NCI-H2107 treated with DMSO at 0.1 percent for 48 hours (cell line): ENCODE measurements around the gene VENTX.

Experiments
- DNase-seq: peaks from one replicate; lab custom pipeline; 2025; ENCODE audit not compliant: unreplicated experiment; lab: John Stamatoyannopoulos, UW

Gene VENTX

GRCh38 chr10:133201948-133202725 is 35.5 kb upstream of the VENTX start:
- DNase-seq, result no peak

DNA sequence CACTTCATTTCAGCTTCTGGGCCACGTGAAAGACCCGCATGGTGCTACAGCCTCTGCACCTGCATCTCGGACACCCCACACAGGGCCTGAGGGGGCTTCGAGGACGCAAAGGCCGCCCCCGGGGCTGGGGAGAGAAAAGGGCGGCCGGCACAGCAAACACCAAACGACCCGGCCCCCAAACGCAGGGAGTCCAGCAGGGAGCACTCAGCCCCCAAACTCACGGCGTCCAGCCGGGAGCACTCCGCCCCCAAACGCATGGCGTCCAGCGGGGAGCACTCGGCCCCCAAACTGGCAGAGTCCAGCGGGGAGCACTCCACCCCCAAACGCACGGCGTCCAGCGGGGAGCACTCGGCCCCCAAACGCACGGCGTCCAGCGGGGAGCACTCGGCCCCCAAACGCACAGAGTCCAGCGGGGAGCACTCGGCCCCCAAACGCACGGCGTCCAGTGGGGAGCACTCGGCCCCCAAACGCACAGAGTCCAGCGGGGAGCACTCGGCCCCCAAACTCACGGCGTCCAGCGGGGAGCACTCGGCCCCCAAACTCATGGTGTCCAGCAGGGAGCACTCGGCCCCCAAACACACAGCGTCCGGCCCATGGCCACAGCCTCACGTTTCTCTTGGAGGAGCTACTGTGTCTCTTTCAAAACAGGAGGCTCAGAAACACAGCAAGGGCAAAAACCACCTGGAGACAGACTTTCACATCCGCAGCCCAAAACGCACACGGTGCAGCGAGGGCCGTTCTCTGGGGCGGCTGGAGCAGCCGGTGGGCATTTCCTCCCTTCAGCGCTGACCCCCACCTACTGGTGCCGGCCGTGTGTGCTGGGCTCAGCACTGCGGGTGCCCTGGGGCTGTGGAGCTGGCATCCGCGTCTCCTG is 34.6 kb upstream of the VENTX start:
- DNase-seq, result no peak

DNA sequence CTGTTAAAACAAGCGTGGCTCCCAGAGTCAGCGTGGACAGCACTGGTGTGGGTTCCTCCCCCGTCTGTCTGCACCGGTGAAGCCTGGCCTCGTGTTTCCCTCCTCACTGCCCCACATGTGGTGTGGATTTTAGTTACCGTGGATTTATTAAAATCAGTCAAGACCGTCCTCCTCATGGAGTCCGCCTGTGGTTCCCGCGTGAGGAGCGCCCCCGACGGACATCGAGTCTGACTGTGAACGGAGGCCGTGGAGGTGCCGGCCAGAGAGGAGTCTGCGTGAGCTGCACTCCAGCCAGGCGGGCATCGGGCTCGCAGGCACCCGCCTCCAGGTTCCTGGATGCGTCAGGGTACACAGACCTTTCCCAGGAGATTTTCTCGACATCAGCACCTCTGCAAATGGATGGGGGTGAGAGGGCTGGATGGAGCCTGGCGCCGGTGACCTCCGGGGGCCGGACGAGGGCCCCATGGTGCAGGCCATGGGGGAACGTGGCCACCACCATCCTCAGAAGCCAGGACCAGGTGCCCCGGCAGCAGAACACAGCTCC is 33.9 kb upstream of the VENTX start:
- DNase-seq, result no peak

DNA sequence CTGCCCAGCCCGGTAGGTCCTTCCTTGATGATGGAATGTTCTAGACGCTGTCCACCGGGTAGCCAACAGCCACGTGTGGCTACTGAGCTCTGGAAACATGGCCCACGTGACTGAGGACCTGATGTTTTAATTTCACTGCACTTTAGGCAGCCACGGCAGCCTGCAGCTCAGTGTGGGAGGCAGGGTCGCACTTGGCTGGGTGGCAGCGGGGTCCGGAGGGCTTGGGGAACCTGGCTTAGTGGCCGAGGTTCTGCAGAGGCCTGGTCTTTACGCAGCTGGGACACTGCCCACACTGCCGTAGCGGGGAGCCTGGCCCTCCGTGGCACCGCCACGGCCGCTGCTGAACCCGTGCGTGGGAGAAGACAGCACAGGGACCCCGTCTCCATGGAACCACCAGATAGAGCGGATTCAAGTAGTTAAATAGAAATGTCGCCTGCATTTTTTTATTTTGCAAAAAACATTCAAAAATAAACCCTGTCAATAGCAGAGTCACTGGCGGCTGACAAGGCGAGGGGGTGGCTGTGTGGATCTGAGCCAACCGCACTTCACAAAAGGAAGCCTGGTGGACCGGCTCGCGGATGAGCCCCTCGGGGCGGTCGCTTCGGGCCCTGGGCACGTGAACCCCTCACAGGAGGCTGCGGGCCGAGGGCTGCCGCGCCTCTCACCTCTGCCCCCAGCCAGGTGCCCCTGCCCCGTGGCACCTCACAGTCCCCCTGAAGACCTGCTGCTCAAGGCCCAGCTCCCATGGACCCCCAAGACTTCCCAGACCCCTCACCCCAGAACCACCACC is 33.2 kb upstream of the VENTX start:
- DNase-seq, result no peak

GRCh38 chr10:133205146-133205545 is 32.5 kb upstream of the VENTX start:
- DNase-seq, result no peak

DNA sequence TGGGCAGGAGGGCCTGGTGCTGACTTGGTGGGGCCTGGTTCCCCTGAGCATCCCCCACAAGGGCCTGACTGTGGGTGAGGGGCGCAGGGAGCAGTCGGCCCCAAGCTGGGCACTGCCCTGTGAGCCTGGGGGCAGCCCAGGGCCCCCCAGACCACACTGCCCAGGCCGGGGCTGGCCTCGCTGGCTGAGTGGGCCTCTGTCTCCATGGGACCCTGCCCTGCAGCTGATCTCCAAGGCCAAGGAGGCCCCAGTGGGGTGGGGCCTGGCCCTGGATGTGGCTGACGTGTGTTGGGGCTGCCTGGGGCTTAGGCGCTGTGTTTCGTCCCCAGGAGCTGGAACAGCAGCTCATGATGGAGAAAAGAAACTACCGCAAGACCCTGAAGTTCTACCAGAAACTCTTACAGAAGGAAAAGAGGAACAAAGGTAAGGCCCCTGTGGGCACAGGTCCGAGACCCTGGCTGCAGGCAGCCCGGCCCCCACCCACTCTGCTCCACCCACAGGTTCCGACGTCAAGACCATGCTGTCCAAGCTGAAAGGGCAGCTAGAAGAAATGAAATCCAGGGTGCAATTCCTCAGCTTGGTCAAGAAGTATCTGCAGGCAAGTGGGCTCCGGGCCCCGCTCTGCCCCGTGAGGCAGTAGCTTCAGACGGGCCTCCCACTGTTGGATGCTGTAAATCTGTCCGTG is 31.2 kb upstream of the VENTX start:
- DNase-seq, result no peak

- DNase-seq, result no peak
Observed at GRCh38 chr10:133207041-133207600, 30.5 kb upstream of the VENTX start.

GRCh38 chr10:133207627-133208026 is 30.0 kb upstream of the VENTX start:
- DNase-seq, result no peak

- DNase-seq, result no peak
Observed at GRCh38 chr10:133208466-133208865, 29.2 kb upstream of the VENTX start.

DNA sequence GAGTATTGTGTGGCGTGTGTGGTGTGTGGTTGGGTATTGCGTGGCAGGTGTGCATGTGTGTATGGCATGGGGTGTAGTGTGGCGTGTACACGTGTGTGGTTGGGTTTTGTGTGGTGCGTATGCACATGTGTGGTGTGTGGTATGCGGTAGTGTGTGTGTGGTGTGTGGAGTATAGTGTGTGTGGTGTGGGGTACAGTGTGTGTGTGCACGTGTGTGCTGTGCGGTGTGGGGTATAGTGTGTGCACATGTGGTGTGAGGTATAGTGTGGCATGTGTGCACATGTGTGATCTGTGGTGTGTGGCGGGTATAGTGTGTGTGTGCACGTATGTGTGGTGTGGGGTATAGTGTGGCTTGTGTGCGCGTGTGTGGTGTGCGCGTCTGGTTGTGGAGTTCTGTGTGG is 28.5 kb upstream of the VENTX start:
- DNase-seq, result no peak

DNA sequence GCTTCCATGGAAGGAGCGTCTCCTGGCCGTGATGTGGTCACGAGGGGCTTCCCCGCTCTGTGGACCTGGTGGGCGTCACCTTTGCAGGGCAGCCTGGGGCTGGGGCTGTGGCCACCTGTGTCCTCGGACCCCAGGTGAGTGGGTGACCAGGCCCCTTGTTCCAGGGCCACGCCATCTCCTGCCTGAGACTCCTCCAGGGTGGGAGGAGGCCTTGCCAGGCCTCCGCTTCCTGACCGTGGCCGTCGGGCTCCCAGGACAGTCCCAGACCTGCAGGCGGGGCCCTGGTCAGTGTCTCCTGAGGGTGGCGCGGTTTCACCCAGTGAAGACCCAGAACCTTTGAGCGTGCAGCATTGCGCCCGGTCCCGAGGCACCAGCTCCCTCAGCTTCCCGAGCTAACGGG is 28.0 kb upstream of the VENTX start:
- no peak for DNase-seq

DNA sequence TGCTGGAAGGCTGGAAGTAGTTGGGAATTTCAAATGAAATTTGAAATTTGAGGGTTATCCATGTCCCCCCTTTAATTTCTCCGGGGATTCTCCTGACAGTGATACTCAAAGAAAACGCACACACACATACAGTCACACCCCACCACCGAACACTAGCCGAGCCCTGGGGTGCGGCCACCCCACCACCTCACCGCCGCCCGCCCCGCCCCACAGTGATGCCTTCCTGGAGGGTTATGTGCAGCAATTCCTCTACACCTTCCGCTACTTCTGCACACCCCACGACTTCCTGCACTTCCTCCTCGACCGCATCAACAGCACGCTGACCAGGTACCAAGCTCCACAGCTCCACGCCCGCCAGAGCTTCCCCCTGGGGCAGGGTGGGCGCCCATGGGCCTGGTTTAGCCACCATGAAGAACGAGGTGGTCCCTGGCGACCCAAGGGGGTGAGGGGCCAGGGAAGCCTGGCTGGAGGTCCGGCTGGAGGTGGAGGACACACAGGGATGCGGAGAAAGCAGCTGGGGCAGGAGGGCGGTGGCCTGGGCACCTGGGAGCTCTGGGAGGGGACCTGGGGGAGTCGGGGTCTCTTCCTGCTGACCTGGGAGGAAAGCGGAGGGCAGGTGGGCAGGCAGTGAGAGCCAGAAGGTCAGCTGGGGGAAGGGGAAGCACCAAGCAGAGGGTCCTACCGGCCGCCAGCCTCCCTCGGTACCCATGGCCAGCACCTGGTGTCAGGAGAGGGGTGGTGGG is 27.1 kb upstream of the VENTX start:
- no peak for DNase-seq

GRCh38 chr10:133211141-133211830 is 26.4 kb upstream of the VENTX start:
- no peak for DNase-seq

DNA sequence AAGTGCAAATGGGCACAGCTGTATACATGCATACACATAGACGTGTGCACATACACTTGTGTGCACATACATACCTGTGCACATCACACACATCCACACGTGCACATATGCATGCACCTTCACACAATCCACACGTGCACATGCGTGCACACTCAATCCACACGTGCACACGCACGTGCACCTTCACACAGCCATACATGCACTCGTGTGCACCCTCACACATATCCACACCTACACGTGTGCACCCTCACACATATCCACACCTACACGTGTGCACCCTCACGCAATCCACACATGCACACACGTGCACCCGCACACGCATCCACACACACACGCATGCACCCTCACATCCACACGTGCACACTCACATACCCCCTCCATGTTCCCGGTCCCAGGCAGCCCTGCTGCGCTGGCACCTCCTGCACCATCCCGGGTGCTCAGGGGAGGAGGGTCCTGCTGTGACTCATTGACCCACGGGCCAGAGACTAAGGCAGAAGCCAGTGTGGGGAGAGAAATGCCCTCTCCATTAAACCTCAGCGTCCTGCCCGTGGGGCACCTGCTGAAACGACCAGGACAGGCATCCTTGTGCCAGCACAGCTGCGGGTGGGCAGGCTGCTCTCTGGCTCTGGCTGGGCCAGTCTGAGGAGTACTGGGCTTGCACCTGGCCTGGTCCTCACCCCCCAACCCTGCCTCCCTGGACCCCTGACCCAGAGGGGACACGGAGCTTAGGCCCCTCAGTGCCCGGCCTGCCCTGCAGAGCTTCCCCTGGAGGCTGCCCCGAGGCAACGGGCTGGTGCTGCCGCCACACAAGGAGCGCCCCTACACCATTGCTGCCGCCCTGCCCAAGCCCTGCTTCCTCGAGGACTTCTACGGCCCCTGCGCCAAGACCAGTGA is 25.4 kb upstream of the VENTX start:
- DNase-seq, result no peak

DNA sequence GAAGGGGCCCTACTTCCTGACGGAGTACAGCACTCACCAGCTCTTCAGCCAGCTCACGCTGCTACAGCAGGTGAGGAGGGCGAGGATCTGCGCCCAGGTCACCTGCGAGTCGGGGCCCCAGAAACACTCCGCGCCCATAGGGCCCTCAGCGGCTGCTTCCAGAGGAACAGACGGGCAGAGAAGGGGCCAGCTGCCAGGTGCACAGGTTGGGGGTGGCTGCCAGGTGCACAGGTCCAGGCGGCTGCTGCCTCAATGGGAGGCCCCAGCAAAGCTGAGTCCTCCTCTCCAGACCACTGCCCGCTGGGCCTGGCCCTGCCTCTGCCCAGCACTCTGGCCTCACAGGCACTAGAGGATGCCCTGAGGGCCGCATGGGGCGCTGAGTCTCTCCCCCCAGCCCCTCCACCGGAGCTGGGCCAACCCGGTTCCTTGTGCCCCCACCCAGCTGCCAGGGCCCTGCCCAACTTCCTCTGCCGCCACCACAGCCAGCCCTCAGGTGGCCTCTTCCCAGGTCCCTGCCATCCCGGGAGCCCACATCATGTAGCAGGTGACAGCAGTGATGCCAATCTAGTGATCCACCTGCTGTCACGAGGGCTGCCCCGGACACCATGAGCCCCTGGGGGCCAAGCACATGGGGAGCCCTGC is 24.7 kb upstream of the VENTX start:
- DNase-seq, result no peak

DNA sequence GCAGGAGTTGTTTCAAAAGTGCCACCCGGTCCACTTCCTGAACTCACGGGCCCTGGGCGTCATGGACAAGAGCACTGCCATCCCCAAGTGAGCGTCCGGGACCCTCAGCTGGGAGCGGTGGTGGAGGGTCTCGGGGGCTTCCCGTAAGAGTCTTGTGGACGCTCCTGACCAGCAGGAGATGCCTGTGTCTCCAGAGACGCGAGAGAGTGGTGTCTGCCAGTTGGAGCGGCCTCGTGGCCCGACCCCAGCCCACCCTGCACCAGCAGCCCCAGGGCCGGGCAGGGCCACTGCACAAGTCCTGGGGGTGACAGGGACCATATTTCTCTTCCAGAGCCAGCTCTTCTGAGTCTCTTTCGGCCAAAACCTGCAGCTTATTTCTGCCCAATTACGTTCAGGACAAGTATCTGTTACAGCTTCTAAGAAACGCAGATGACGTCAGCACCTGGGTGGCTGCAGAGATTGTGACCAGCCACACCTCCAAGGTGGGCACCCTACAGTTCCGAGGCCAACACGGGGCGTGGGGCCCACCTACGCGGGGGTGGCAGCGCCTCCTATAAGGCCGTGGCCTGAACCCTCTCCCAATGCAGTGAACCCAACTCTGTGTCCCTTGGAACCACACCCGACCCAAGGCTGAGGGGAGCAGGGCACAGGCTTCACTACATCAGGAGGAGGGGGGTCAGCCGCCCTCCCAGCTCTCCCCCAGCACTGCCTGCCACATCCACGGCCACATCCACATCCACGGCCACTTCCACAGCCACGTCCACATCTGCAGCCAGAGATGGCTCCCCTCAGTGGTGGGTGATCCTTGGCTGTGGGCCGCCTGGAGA is 23.8 kb upstream of the VENTX start:
- no peak for DNase-seq
